GM19372 (cell line): ENCODE data around the gene TMEM63B.

Experiments
- ATAC-seq: cut with Tn5 transposase; IDR thresholded peaks from one replicate; pipeline ENCODE4 v1.9.1; 2021; ENCODE audit warnings: mild to moderate bottlenecking, low read depth, moderate library complexity; ENCODE audit not compliant: unreplicated experiment

TMEM63B gene

GRCh38 chr6:44115866-44116265 is 11.5 kb upstream of the TMEM63B start:
- no peak for ATAC-seq

GRCh38 chr6:44116641-44117382 is 10.5 kb upstream of the TMEM63B start:
- ATAC-seq: no peak

GRCh38 chr6:44117397-44118128 is 9.8 kb upstream of the TMEM63B start:
- no peak for ATAC-seq

- no peak for ATAC-seq
Measured at GRCh38 chr6:44119704-44120262, 7.6 kb upstream of the TMEM63B start.

GRCh38 chr6:44120692-44121443 is 6.5 kb upstream of the TMEM63B start:
- ATAC-seq: no peak

GRCh38 chr6:44122801-44123200 is 4.6 kb upstream of the TMEM63B start:
- ATAC-seq: no peak

- ATAC-seq: no peak
Measured at GRCh38 chr6:44123544-44123943, 3.8 kb upstream of the TMEM63B start.

GRCh38 chr6:44126320-44127149 is 819 bp upstream of the TMEM63B start:
- ATAC-seq: peak; percentile 25

- no peak for ATAC-seq
Measured at GRCh38 chr6:44128020-44128917, 915 bp downstream of the TMEM63B start.

GRCh38 chr6:44129841-44130322 is 2.5 kb downstream of the TMEM63B start:
- no peak for ATAC-seq

- no peak for ATAC-seq
Measured at GRCh38 chr6:44131892-44132291, 4.5 kb downstream of the TMEM63B start.

GRCh38 chr6:44132476-44132875 is 5.1 kb downstream of the TMEM63B start:
- ATAC-seq: no peak

- no peak for ATAC-seq
Measured at GRCh38 chr6:44133003-44133931, 5.9 kb downstream of the TMEM63B start.

- no peak for ATAC-seq
Measured at GRCh38 chr6:44133981-44134711, 6.8 kb downstream of the TMEM63B start.

GRCh38 chr6:44135173-44135758 is 7.9 kb downstream of the TMEM63B start:
- ATAC-seq: no peak

GRCh38 chr6:44135875-44136274 is 8.5 kb downstream of the TMEM63B start:
- no peak for ATAC-seq
